ENCODE measurements around the gene PIN4. TPM values are rescaled to one million over a fixed set of nuclear protein-coding genes. Genes with fewer than 3 reads are reported as not detected.
"Not testable (repeated sequence)": the region's sequence is repeated elsewhere in the genome, so short reads cannot be mapped to it uniquely, and the experiment has no call there.

Gene PIN4
- total RNA-seq, 1 experiment from 2014 or later: 21.4 TPM

- DNase-seq (ENCODE audit: low read depth): peak; percentile 74
Observed at GRCh38 chrX:72201836-72202536, 20.4 kb downstream of the PIN4 start.

- no peak for DNase-seq (ENCODE audit: low read depth)
Observed at GRCh38 chrX:72202792-72203401, 21.3 kb downstream of the PIN4 start.

- no peak for DNase-seq (ENCODE audit: low read depth)
Observed at GRCh38 chrX:72203421-72203820, 21.9 kb downstream of the PIN4 start.

GRCh38 chrX:72205706-72206105 is 24.1 kb downstream of the PIN4 start:
- DNase-seq (ENCODE audit: low read depth): no peak

- DNase-seq (ENCODE audit: low read depth): no peak
Observed at GRCh38 chrX:72207366-72207765, 25.8 kb downstream of the PIN4 start.

GRCh38 chrX:72208126-72208800 is 26.7 kb downstream of the PIN4 start:
- DNase-seq (ENCODE audit: low read depth): no peak

- DNase-seq (ENCODE audit: low read depth): no peak
Observed at GRCh38 chrX:72216973-72217372, 35.4 kb downstream of the PIN4 start.

- not testable (repeated sequence) for DNase-seq (ENCODE audit: low read depth)
Observed at GRCh38 chrX:72220375-72220774, 38.8 kb downstream of the PIN4 start.

GRCh38 chrX:72230290-72230689 is 48.7 kb downstream of the PIN4 start:
- no peak for DNase-seq (ENCODE audit: low read depth)

GRCh38 chrX:72236841-72237240 is 55.3 kb downstream of the PIN4 start:
- DNase-seq (ENCODE audit: low read depth): no peak

- DNase-seq (ENCODE audit: low read depth): no peak
Observed at GRCh38 chrX:72238183-72238582, 56.6 kb downstream of the PIN4 start.

GRCh38 chrX:72238721-72239475 is 57.3 kb downstream of the PIN4 start, which contains the start of gene ERCC6L:
Gene ERCC6L, minus strand, starts transcription at chrX:72239027. Its CDS starts 116 bp downstream, at chrX:72238911.
- peak; percentile 92 for DNase-seq (ENCODE audit: low read depth)

GRCh38 chrX:72240976-72241375 is 59.4 kb downstream of the PIN4 start:
- no peak for DNase-seq (ENCODE audit: low read depth)

GRCh38 chrX:72243472-72243871 is 61.9 kb downstream of the PIN4 start:
- peak; percentile 46 for DNase-seq (ENCODE audit: low read depth)

- peak; percentile 51 for DNase-seq (ENCODE audit: low read depth)
Observed at GRCh38 chrX:72245461-72246089, 64.0 kb downstream of the PIN4 start.

- DNase-seq (ENCODE audit: low read depth): no peak
Observed at GRCh38 chrX:72247206-72247942, 65.8 kb downstream of the PIN4 start.

Other genes starting within 250 kb of the PIN4 start
- 0.18 and 0.86 TPM in 2 replicates for gene RTL5, start 49.8 kb upstream of the PIN4 start, total RNA-seq (2014; rRNA removed; shearing (Covaris generic))
- gene ERCC6L, start 57.3 kb downstream of the PIN4 start, total RNA-seq (2014; rRNA removed; shearing (Covaris generic)): 11.1 and 11.8 TPM in 2 replicates
- gene RPS4X, start 95.5 kb downstream of the PIN4 start, total RNA-seq (2014; rRNA removed; shearing (Covaris generic)): 816 and 906 TPM in 2 replicates
- 1.1 and 3.1 TPM in 2 replicates for gene CITED1, start 124.2 kb downstream of the PIN4 start, total RNA-seq (2014; rRNA removed; shearing (Covaris generic))

Measured in Daoy (cell line).